ENCODE measurements around the gene GLUL.
A peak's percentile ranks its signal among the peaks of the same experiment; 100 is the strongest.

Gene GLUL

GRCh38 chr1:182394055-182394775 is 2.6 kb upstream of the GLUL start:
- H3K4me3 ChIP-seq (ENCODE audit: low read depth, low read length): no peak overlapping the region
- peaks cover 9% of the 10 kb centered on the region; the same call in 1 of the 2 replicates for H3K36me3 ChIP-seq (ENCODE audit: control insufficient read depth, insufficient read depth, low read length)
- no peak overlapping the region for H3K9ac ChIP-seq (ENCODE audit: low read depth, low read length)
- H3K4me1 ChIP-seq (ENCODE audit: control insufficient read depth, insufficient read depth, low read length): peaks cover 19% of the 10 kb centered on the region
- H3K27me3 ChIP-seq (ENCODE audit: control insufficient read depth, insufficient read depth, low read length): no peaks in the 10 kb centered on the region
- no peaks in the 10 kb centered on the region for H3K9me3 ChIP-seq (ENCODE audit: control insufficient read depth, insufficient read depth, low read length)
- H3K27ac ChIP-seq (ENCODE audit: low read depth, low read length): no peak overlapping the region

- peak overlapping the region; percentile 94 for H3K27ac ChIP-seq (ENCODE audit: low read depth, low read length)
These were observed 749 bp upstream of the GLUL start for GRCh38 chr1:182392050-182393028.

GRCh38 chr1:182391028-182391361 is 595 bp downstream of the GLUL start:
- Histone ChIP-seq H3K27me3 (ENCODE audit: control insufficient read depth, insufficient read depth, low read length) (no peaks in the 10 kb centered on the region), H3K4me1 (ENCODE audit: control insufficient read depth, insufficient read depth, low read length) (peaks cover 13% of the 10 kb centered on the region), H3K27ac (ENCODE audit: low read depth, low read length) (peak overlapping the region; percentile 96), H3K9ac (ENCODE audit: low read depth, low read length) (peak overlapping the region; percentile 95), H3K9me3 (ENCODE audit: control insufficient read depth, insufficient read depth, low read length) (no peaks in the 10 kb centered on the region), H3K4me3 (ENCODE audit: low read depth, low read length) (peak overlapping the region; percentile 88), H3K36me3 (ENCODE audit: control insufficient read depth, insufficient read depth, low read length) (peaks cover 41% of the 10 kb centered on the region)

More at GRCh38 chr1:182392050-182393028, 749 bp upstream of the GLUL start:
- Histone ChIP-seq H3K36me3 (ENCODE audit: control insufficient read depth, insufficient read depth, low read length) (peaks cover 28% of the 10 kb centered on the region), H3K9ac (ENCODE audit: low read depth, low read length) (peak overlapping the region; percentile 90), H3K4me1 (ENCODE audit: control insufficient read depth, insufficient read depth, low read length) (peaks cover 22% of the 10 kb centered on the region), H3K4me3 (ENCODE audit: low read depth, low read length) (peak overlapping the region; percentile 88), H3K9me3 (ENCODE audit: control insufficient read depth, insufficient read depth, low read length) (no peaks in the 10 kb centered on the region), H3K27me3 (ENCODE audit: control insufficient read depth, insufficient read depth, low read length) (no peaks in the 10 kb centered on the region)

- Histone ChIP-seq H3K4me1 (ENCODE audit: control insufficient read depth, insufficient read depth, low read length) (peaks cover 13% of the 10 kb centered on the region), H3K36me3 (ENCODE audit: control insufficient read depth, insufficient read depth, low read length) (peaks cover 55% of the 10 kb centered on the region), H3K27ac (ENCODE audit: low read depth, low read length) (no peak overlapping the region), H3K27me3 (ENCODE audit: control insufficient read depth, insufficient read depth, low read length) (no peaks in the 10 kb centered on the region), H3K9ac (ENCODE audit: low read depth, low read length) (peak overlapping the region; percentile 83), H3K4me3 (ENCODE audit: low read depth, low read length) (peak overlapping the region; percentile 88), H3K9me3 (ENCODE audit: control insufficient read depth, insufficient read depth, low read length) (no peaks in the 10 kb centered on the region)
These were observed 2.0 kb downstream of the GLUL start for GRCh38 chr1:182389619-182390047.

- no peaks in the 10 kb centered on the region for H3K27me3 ChIP-seq (ENCODE audit: control insufficient read depth, insufficient read depth, low read length)
- peak overlapping the region; percentile 88 for H3K4me3 ChIP-seq (ENCODE audit: low read depth, low read length)
- H3K36me3 ChIP-seq (ENCODE audit: control insufficient read depth, insufficient read depth, low read length): peaks cover 65% of the 10 kb centered on the region
- no peaks in the 10 kb centered on the region for H3K9me3 ChIP-seq (ENCODE audit: control insufficient read depth, insufficient read depth, low read length)
- peaks cover 13% of the 10 kb centered on the region for H3K4me1 ChIP-seq (ENCODE audit: control insufficient read depth, insufficient read depth, low read length)
- H3K9ac ChIP-seq (ENCODE audit: low read depth, low read length): no peak overlapping the region
- H3K27ac ChIP-seq (ENCODE audit: low read depth, low read length): no peak overlapping the region
These were observed 3.0 kb downstream of the GLUL start for GRCh38 chr1:182388392-182389134.

GRCh38 chr1:182387566-182387965 is 4.0 kb downstream of the GLUL start:
- peaks cover 7% of the 10 kb centered on the region for H3K4me1 ChIP-seq (ENCODE audit: control insufficient read depth, insufficient read depth, low read length)
- H3K27ac ChIP-seq (ENCODE audit: low read depth, low read length): no peak overlapping the region
- H3K4me3 ChIP-seq (ENCODE audit: low read depth, low read length): 0 out of 2 replicates have a peak overlapping the region, but pooled peaks have one; percentile 88
- no peak overlapping the region for H3K9ac ChIP-seq (ENCODE audit: low read depth, low read length)
- H3K9me3 ChIP-seq (ENCODE audit: control insufficient read depth, insufficient read depth, low read length): no peaks in the 10 kb centered on the region
- H3K27me3 ChIP-seq (ENCODE audit: control insufficient read depth, insufficient read depth, low read length): no peaks in the 10 kb centered on the region
- H3K36me3 ChIP-seq (ENCODE audit: control insufficient read depth, insufficient read depth, low read length): peaks cover 75% of the 10 kb centered on the region

- H3K36me3 ChIP-seq (ENCODE audit: control insufficient read depth, insufficient read depth, low read length): peaks cover 81% of the 10 kb centered on the region
- H3K9ac ChIP-seq (ENCODE audit: low read depth, low read length): no peak overlapping the region
- peaks cover 4% of the 10 kb centered on the region; the same call in 1 of the 2 replicates for H3K4me1 ChIP-seq (ENCODE audit: control insufficient read depth, insufficient read depth, low read length)
- no peaks in the 10 kb centered on the region for H3K27me3 ChIP-seq (ENCODE audit: control insufficient read depth, insufficient read depth, low read length)
- H3K27ac ChIP-seq (ENCODE audit: low read depth, low read length): no peak overlapping the region
- no peak overlapping the region for H3K4me3 ChIP-seq (ENCODE audit: low read depth, low read length)
- H3K9me3 ChIP-seq (ENCODE audit: control insufficient read depth, insufficient read depth, low read length): no peaks in the 10 kb centered on the region
These were observed 4.6 kb downstream of the GLUL start for GRCh38 chr1:182386980-182387379.

- H3K9ac ChIP-seq (ENCODE audit: low read depth, low read length): no peak overlapping the region
- no peaks in the 10 kb centered on the region for H3K27me3 ChIP-seq (ENCODE audit: control insufficient read depth, insufficient read depth, low read length)
These were observed 5.4 kb downstream of the GLUL start for GRCh38 chr1:182385885-182386853.

GRCh38 chr1:182384387-182384960 is 7.1 kb downstream of the GLUL start:
- H3K9ac ChIP-seq (ENCODE audit: low read depth, low read length): no peak overlapping the region
- peaks cover 83% of the 10 kb centered on the region for H3K36me3 ChIP-seq (ENCODE audit: control insufficient read depth, insufficient read depth, low read length)
- peaks cover 4% of the 10 kb centered on the region; the same call in 1 of the 2 replicates for H3K4me1 ChIP-seq (ENCODE audit: control insufficient read depth, insufficient read depth, low read length)
- H3K9me3 ChIP-seq (ENCODE audit: control insufficient read depth, insufficient read depth, low read length): no peaks in the 10 kb centered on the region
- no peak overlapping the region for H3K4me3 ChIP-seq (ENCODE audit: low read depth, low read length)
- H3K27ac ChIP-seq (ENCODE audit: low read depth, low read length): no peak overlapping the region
- H3K27me3 ChIP-seq (ENCODE audit: control insufficient read depth, insufficient read depth, low read length): no peaks in the 10 kb centered on the region

More at GRCh38 chr1:182385885-182386853, 5.4 kb downstream of the GLUL start:
- Histone ChIP-seq H3K4me3 (ENCODE audit: low read depth, low read length) (no peak overlapping the region), H3K27ac (ENCODE audit: low read depth, low read length) (no peak overlapping the region), H3K4me1 (ENCODE audit: control insufficient read depth, insufficient read depth, low read length) (peaks cover 4% of the 10 kb centered on the region; the same call in 1 of the 2 replicates), H3K9me3 (ENCODE audit: control insufficient read depth, insufficient read depth, low read length) (no peaks in the 10 kb centered on the region), H3K36me3 (ENCODE audit: control insufficient read depth, insufficient read depth, low read length) (peaks cover 89% of the 10 kb centered on the region)

Measured in HUES48 (cell line).